ENCODE data around the gene TNFRSF8.

DNA sequence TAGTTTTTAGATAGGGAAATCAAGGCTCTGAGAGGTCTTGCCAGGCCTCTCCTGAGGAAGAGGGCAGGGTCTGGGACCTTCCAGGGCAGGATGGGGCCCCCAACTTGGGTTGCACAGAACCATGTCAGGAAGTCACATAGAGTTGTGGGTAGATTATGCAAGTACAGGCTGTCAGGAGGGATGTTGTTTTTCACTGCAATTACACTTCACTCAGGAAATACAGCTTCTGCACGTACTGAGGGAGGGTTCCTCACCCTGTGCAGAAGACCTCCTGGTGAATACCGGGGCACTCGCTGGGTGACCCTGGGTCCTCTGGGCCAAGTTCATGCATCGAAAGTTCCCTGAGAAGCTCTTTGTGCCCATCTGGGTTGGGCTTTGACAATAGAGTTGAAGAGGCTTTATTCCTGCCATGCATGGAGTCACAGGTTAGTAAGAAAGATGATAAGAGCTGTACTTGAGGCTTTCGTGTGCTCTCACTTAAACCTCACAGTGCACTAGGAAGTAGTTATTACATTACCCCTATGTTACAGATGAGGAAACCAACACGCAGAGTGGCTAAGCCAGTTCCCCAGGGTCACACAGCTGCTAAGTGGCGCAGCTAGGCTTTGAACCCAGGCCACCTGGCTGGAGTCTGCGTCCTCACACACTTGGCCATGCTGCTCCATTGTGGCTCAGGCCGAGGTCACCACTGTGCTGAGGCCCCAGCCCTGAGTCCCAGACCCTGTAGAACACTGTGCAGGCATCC, 87.5 kb downstream of the TNFRSF8 start:
- TF ChIP-seq, protein P1, sequence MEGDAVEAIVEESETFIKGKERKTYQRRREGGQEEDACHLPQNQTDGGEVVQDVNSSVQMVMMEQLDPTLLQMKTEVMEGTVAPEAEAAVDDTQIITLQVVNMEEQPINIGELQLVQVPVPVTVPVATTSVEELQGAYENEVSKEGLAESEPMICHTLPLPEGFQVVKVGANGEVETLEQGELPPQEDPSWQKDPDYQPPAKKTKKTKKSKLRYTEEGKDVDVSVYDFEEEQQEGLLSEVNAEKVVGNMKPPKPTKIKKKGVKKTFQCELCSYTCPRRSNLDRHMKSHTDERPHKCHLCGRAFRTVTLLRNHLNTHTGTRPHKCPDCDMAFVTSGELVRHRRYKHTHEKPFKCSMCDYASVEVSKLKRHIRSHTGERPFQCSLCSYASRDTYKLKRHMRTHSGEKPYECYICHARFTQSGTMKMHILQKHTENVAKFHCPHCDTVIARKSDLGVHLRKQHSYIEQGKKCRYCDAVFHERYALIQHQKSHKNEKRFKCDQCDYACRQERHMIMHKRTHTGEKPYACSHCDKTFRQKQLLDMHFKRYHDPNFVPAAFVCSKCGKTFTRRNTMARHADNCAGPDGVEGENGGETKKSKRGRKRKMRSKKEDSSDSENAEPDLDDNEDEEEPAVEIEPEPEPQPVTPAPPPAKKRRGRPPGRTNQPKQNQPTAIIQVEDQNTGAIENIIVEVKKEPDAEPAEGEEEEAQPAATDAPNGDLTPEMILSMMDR (IDR thresholded peaks at IDR 0.05) = no peak
- TF ChIP-seq POLR2A (IDR thresholded peaks at IDR 0.05) = peak in 1 of 4 donors; percentile 39

Data from esophagus squamous epithelium (tissue), 4 donors.